GM12878 (cell line): ENCODE results near the gene CPVL. TPM values are rescaled to one million over a fixed set of nuclear protein-coding genes. Genes with fewer than 3 reads are reported as not detected.

Source experiments
- ATAC-seq: fragments of 200-7000 bp; cut with Tn5 transposase; 3 replicates; pipeline ENCODE4 v1.9.1; 2020; ENCODE audit warnings: mild to moderate bottlenecking, moderate library complexity
- BruUV-seq: library from RNA; stranded (reverse); fragments of 400-500 nt; replicated peaks from 2 replicates; lab custom pipeline; 2021; lab: Mats Ljungman, UMichigan
- CTCF ChIA-PET: fragments of 300-600 bp; sonication (Branson Sonifier 250); formaldehyde crosslinking; extraction: SDS; loops from one replicate; lab custom pipeline; 2021; ENCODE audit warnings: inconsistent platforms; lab: Yijun Ruan, JAX
- POLR2A ChIA-PET: fragments of 350-600 bp; formaldehyde crosslinking; extraction: SDS; loops from one replicate; lab custom pipeline; 2021; ENCODE audit warnings: inconsistent platforms; lab: Charles Lee
- RAD21 ChIA-PET: fragments of 300-600 bp; sonication (Branson Sonifier 250); formaldehyde crosslinking; loops from one replicate; lab custom pipeline; 2023; ENCODE audit warnings: antibody characterized with exemption; ENCODE audit not compliant: unreplicated experiment; lab: Charles Lee
- SMC1A ChIA-PET: fragments of 300-600 bp; sonication (Branson Sonifier 250); formaldehyde crosslinking; loops from one replicate; lab custom pipeline; 2023; ENCODE audit not compliant: unreplicated experiment, uncharacterized antibody; lab: Charles Lee
- DNase-seq: peaks from one replicate; pipeline ENCODE4 v3.0.0-alpha.2; 2011; ENCODE audit warnings: low read depth, low spot score
- FAIRE-seq: peaks from 3 replicates; lab custom pipeline; 2011; peaks lifted over from hg19 to GRCh38; lab: Jason Lieb, UNC
- H2AFZ ChIP-seq: 2 replicates; pipeline ENCODE4 v1.6.0; 2011; ENCODE audit warnings: low read depth, low read length, control low read depth; ENCODE audit not compliant: control insufficient read depth
- H3K27ac ChIP-seq: 2 replicates; pipeline ENCODE4 v1.5.1; 2011; ENCODE audit warnings: control low read depth; ENCODE audit not compliant: control insufficient read depth, insufficient read depth
- H3K27me3 ChIP-seq, 2 experiments: replicated peaks in 1 of 2; 2 replicates each; pipeline versions ENCODE4 v1.6.0 to v1.6.1; 2011; ENCODE audit warnings: low read length in 1 of 2; ENCODE audit not compliant: control insufficient read depth in 2 of 2, insufficient read depth in 2 of 2
- H3K36me3 ChIP-seq, 2 experiments: 2 replicates each; pipeline ENCODE4 v1.5.1; 2011; ENCODE audit warnings: low read length in 1 of 2; ENCODE audit not compliant: control insufficient read depth in 2 of 2, insufficient read depth in 2 of 2
- H3K4me1 ChIP-seq: 2 replicates; pipeline ENCODE4 v1.6.1; 2011; ENCODE audit warnings: mild to moderate bottlenecking, low read length, moderate library complexity, mixed read lengths; ENCODE audit not compliant: control insufficient read depth, insufficient read depth
- H3K4me2 ChIP-seq: 2 replicates; pipeline ENCODE4 v1.6.0; 2011; ENCODE audit warnings: control low read depth; ENCODE audit not compliant: control insufficient read depth, insufficient read depth
- H3K4me3 ChIP-seq: fragments of 200-600 bp; sonication (generic); 2 replicates; pipeline ENCODE4 v1.5.1; 2016
- H3K79me2 ChIP-seq: 2 replicates; pipeline ENCODE4 v1.6.0; 2011; ENCODE audit warnings: low read length; ENCODE audit not compliant: control insufficient read depth, insufficient read depth
- H3K9ac ChIP-seq: 2 replicates; pipeline ENCODE4 v1.8.0; 2011; ENCODE audit warnings: low read length, control low read depth, mixed read lengths; ENCODE audit not compliant: control insufficient read depth, insufficient read depth
- H3K9me3 ChIP-seq: replicated peaks from 3 replicates; pipeline ENCODE4 v1.5.1; 2011; ENCODE audit warnings: mild to moderate bottlenecking, low read length; ENCODE audit not compliant: control insufficient read depth, insufficient read depth
- H4K20me1 ChIP-seq: 2 replicates; pipeline ENCODE4 v1.6.0; 2011; ENCODE audit not compliant: control insufficient read depth, insufficient read depth
- E4F1 ChIP-seq: fragments of 450-650 bp; IDR thresholded peaks from 2 replicates; pipeline ENCODE4 v1.6.1; 2018; ENCODE audit warnings: borderline replicate concordance, mild to moderate bottlenecking; ENCODE audit not compliant: partially characterized antibody
- MTA2 ChIP-seq: fragments of 450-650 bp; IDR thresholded peaks from 2 replicates; pipeline ENCODE4 v1.6.1; 2016; ENCODE audit warnings: low read depth, mild to moderate bottlenecking, moderate library complexity
- ZBTB33 ChIP-seq: fragments of 450-650 bp; IDR thresholded peaks from 2 replicates; pipeline ENCODE4 v1.6.1; 2017; ENCODE audit warnings: mild to moderate bottlenecking
- ZNF687 ChIP-seq: fragments of 450-650 bp; IDR thresholded peaks from 2 replicates; pipeline ENCODE4 v1.6.1; 2017; ENCODE audit warnings: mild to moderate bottlenecking, moderate library complexity
- ZSCAN29 ChIP-seq: fragments of 450-650 bp; IDR thresholded peaks from 2 replicates; pipeline ENCODE4 v1.6.1; 2017; ENCODE audit warnings: mild to moderate bottlenecking, moderate library complexity
- WGBS: methylation state at CpG from one replicate; pipeline ENCODE4 v1.1.6; 2016; ENCODE audit warnings: low lambda C conversion rate; ENCODE audit not compliant: insufficient replicate concordance, insufficient coverage; ENCODE audit errors: missing lambda C conversion rate; 5-methylcytosine and 5-hydroxymethylcytosine counted together
- in situ Hi-C: fragments of 300-500 bp; cut with MboI; formaldehyde crosslinking; loops from 9 replicates; pipeline ENCODE4 v1.14.3; 2018; ENCODE audit warnings: mixed read lengths
- intact Hi-C: fragments of 100-400 bp; cut with micrococcal nuclease; formaldehyde crosslinking; loops from one replicate; pipeline ENCODE4 v1.14.2; 2022; ENCODE audit not compliant: unreplicated experiment
- polyA plus RNA-seq, 11 experiments: library from polyadenylated mRNA; depleted of rRNA in 4 of 11; unstranded in 6 of 11; stranded (reverse) in 5 of 11; fragments of >200 nt; fragmentation: Nextera tagmentation in 4 of 11; fragmentation: Illumina TruSeq in 1 of 11; extraction: Ambion mirVana in 4 of 11; extraction: Trizol in 1 of 11; gene quantifications; 1 replicate in 1 of 11; 2 replicates in 10 of 11; pipeline versions ENCODE4 v1.2.1 to v1.2.3, GENCODE V29; 2011 to 2016; ENCODE audit warnings: inconsistent platforms in 2 of 11, missing spikeins in 2 of 11, low read depth in 1 of 11
- total RNA-seq, 4 experiments: library from RNA; depleted of rRNA in 3 of 4; stranded (reverse); fragments of >200 nt in 3 of 4; fragmentation: Illumina TruSeq in 1 of 4; extraction: Trizol in 1 of 4; gene quantifications; 2 replicates each; pipeline versions ENCODE4 v1.2.1 to v1.2.3, GENCODE V29; 2013 to 2021

Gene CPVL
- total and polyA plus RNA-seq, 10 of the 15 experiments (the other 5 are each of a cell fraction or from before 2014, with no cell fraction given), result 0.59 TPM; not detected in 9

GRCh38 chr7:29119538-29119937 lies 26.8 kb downstream of the CPVL start:
- ChIA-PET CTCF (interaction anchor here (1.3 kb wide), 1 partner anchor 197 kb away, joined by 3 read pairs; no protein-coding TSS in a partner anchor), POLR2A (no interaction called here)
- in situ Hi-C loops, result no loop called here

More at GRCh38 chr7:29119538-29119937, 26.8 kb downstream of the CPVL start:
- ATAC-seq (no peak), FAIRE-seq (no peak), DNase-seq (no peak)
- no peaks in the 10 kb centered on the region for H3K36me3 ChIP-seq
- no TSS peak for BruUV-seq
- no peak overlapping the region for H2AFZ ChIP-seq
- WGBS, result 13% methylated on average over 3 of the region's 3 CpGs
- no peak overlapping the region for H3K27ac ChIP-seq
- no peaks in the 10 kb centered on the region for H4K20me1 ChIP-seq
- intact Hi-C loops, result no loop called here
- ChIA-PET RAD21 (no interaction called here), SMC1A (interaction anchor here (0.8 kb wide), 1 partner anchor 193 kb away, joined by 3 read pairs; no protein-coding TSS in a partner anchor)
- TF ChIP-seq ZSCAN29 (no peak), E4F1 (no peak), ZBTB33 (no peak), ZNF687 (no peak), MTA2 (no peak)
- no peaks in the 10 kb centered on the region for H3K9me3 ChIP-seq
- no peaks in the 10 kb centered on the region for H3K4me1 ChIP-seq
- no peak overlapping the region for H3K4me3 ChIP-seq
- no peaks in the 10 kb centered on the region; a peak in 1 of 4 replicates for H3K27me3 ChIP-seq
- H3K79me2 ChIP-seq, result no peaks in the 10 kb centered on the region
- H3K4me2 ChIP-seq, result no peak overlapping the region
- no peak overlapping the region for H3K9ac ChIP-seq
